Measurements from ENCODE around the gene GPANK1. TPM values are rescaled to one million over a fixed set of nuclear protein-coding genes. Genes with fewer than 3 reads are reported as not detected.
A peak's percentile ranks its signal among the peaks of the same experiment; 100 is the strongest.

The GPANK1 gene
- total and polyA plus RNA-seq, 2 of the 13 experiments (the other 11 are each of a cell fraction or from before 2014, with no cell fraction given): 15.4 to 22.8 TPM

- TF ChIP-seq ZBTB40 (IDR thresholded peaks at IDR 0.05): no peak
- no peak; the same call in none of the 2 replicates for TF ChIP-seq ZBTB40 (CRISPR knock-in tag; IDR thresholded peaks at IDR 0.05)
- no peak for TF ChIP-seq LCORL (IDR thresholded peaks at IDR 0.05)
- 0 out of 2 replicates have a peak, but pooled peaks have one; percentile 2 for TF ChIP-seq LCORL (CRISPR knock-in tag; IDR thresholded peaks at IDR 0.05)
- TF ChIP-seq SRSF9 (IDR thresholded peaks at IDR 0.05; ENCODE audit: borderline replicate concordance, insufficient read depth, low read depth, low read length, poor library complexity, severe bottlenecking): no peak
- peak; percentile 28; the same call in 1 of the 2 replicates for TF ChIP-seq ZNF792 (CRISPR knock-in tag; IDR thresholded peaks at IDR 0.05)
- TF ChIP-seq KIAA2018 (CRISPR knock-in tag; IDR thresholded peaks at IDR 0.05; ENCODE audit: borderline replicate concordance): no peak
- 0 out of 2 replicates have a peak, but pooled peaks have one; percentile 25 for TF ChIP-seq ZNF205 (CRISPR knock-in tag; IDR thresholded peaks at IDR 0.05)
- 0 out of 2 replicates have a peak, but pooled peaks have one; percentile 27 for TF ChIP-seq ZKSCAN5 (CRISPR knock-in tag; IDR thresholded peaks at IDR 0.05)
- TF ChIP-seq MAX (IDR thresholded peaks at IDR 0.05): peak; percentile 24; the same call in 1 of the 2 replicates
- no peak for TF ChIP-seq MAFF (IDR thresholded peaks at IDR 0.05; ENCODE audit: low read depth, low read length)
- TF ChIP-seq SMAD9 (CRISPR knock-in tag; IDR thresholded peaks at IDR 0.05): no peak
Observed at GRCh38 chr6:31620586-31621319, 44.0 kb downstream of the GPANK1 start, which contains the start of gene PRRC2A (continued).

All from HepG2 (cell line).